GM12865 (cell line): ENCODE data around the gene FXN.

Experiments
- DNase-seq: peaks from one replicate; pipeline ENCODE4 v3.0.0; 2010; ENCODE audit warnings: low read depth
- H3K4me3 ChIP-seq: 2 replicates; pipeline ENCODE4 v1.5.1; 2011; ENCODE audit warnings: mild to moderate bottlenecking, low read depth, low read length, control low read depth
- TF ChIP-seq, protein P1 (sequence below): IDR thresholded peaks from 2 replicates; pipeline ENCODE4 v1.5.1; 2011; ENCODE audit warnings: low read length, control low read depth, low read depth, inconsistent platforms; ENCODE audit not compliant: insufficient read depth; ENCODE audit errors: missing control alignments

The FXN gene

DNA sequence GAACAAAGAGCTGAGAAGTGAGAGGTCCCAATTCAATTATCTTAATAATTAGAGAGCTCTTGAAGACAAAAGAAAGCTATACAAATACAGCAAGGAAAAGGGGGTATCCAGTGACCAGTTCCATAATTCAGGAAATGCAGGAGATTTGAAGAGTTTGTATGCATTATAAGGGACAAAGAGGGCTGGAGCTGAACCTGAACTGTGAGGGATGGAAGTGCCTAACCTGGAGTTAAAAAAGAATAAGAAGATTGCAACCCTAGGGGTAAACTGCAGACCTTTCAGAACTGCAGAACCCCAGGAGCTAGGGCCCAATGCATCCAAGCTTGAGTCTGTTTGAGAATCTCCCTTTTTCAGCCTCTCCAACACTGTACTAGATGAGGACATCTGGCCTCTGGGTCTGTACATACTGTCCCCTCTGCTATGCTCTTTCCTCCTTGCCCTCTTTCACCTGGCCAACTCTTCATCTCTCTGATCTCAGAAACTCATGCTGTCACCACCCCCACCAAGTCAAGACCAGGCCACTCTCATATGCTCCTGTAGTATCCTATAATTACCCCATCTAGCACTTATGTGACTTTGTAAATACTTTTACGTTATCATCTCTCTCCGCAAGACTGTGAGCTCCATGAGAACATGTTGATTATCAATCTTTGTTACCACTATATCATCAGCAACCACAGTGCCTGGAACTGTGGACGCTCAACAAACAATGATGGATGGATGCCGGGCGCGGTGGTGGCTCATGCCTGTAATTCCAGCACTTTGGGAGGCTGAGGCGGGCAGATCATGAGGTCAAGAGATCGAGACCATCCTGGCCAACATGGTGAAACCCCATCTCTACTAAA, 15.0 kb upstream of the FXN start:
- no peak for DNase-seq
- TF ChIP-seq, protein P1, sequence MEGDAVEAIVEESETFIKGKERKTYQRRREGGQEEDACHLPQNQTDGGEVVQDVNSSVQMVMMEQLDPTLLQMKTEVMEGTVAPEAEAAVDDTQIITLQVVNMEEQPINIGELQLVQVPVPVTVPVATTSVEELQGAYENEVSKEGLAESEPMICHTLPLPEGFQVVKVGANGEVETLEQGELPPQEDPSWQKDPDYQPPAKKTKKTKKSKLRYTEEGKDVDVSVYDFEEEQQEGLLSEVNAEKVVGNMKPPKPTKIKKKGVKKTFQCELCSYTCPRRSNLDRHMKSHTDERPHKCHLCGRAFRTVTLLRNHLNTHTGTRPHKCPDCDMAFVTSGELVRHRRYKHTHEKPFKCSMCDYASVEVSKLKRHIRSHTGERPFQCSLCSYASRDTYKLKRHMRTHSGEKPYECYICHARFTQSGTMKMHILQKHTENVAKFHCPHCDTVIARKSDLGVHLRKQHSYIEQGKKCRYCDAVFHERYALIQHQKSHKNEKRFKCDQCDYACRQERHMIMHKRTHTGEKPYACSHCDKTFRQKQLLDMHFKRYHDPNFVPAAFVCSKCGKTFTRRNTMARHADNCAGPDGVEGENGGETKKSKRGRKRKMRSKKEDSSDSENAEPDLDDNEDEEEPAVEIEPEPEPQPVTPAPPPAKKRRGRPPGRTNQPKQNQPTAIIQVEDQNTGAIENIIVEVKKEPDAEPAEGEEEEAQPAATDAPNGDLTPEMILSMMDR, result no peak
- H3K4me3 ChIP-seq, result no peak overlapping the region

DNA sequence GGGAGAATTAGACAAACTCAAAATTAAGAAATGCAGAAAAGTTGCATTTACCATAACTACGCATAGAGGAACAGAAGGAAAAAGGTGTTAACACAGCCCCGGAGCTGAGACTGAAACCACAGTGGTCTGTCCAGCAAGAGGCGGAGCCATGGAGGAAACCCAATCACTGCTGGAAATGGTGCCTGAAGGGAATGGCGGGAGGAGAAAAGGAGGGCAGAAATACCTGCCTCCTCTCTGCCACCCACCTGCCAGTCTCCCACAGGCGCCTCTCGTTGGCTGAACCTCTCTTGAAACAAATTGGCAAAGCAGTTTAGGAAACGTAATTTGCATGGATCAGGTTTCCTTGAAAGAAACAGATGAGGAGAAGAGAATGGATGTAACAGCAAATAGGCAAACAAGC, 11.9 kb upstream of the FXN start:
- TF ChIP-seq, protein P1, result no peak
- DNase-seq, result no peak
- no peak overlapping the region for H3K4me3 ChIP-seq

DNA sequence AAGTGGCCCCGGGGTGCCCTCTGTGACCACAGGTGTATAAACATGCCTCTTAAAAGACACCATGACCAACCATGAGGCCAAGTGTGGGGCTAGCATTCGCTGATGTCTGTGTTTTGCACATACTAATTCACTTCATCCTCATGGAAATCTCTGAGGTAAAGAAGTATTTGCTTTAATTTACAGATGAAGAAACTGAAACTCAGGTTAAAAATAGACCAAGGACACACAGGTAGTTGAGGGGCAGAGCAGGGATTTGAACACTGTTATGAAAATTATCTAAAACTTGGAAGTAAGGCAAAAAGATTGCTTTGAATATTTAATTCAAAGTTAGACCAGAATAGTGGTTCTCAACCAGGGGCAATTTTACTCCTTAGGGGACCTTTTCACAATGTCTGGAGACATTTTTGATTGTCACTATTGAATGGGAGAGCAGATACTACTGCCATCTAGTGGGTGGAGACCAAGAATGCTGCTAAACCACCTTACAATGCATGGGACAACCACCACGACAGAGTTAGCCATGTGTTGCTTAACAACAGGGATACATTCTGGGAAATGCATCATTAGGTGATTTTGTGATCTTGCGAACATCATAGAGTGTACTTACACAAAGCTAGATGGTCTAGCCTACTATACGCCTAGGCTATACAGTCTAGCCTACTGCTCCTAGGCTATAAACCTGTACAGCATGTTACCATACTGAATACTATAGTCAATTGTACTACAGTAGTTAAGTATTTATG, 8.0 kb upstream of the FXN start:
- TF ChIP-seq, protein P1, result peak; percentile 87
- peak; percentile 78 for DNase-seq
- H3K4me3 ChIP-seq, result no peak overlapping the region

DNA sequence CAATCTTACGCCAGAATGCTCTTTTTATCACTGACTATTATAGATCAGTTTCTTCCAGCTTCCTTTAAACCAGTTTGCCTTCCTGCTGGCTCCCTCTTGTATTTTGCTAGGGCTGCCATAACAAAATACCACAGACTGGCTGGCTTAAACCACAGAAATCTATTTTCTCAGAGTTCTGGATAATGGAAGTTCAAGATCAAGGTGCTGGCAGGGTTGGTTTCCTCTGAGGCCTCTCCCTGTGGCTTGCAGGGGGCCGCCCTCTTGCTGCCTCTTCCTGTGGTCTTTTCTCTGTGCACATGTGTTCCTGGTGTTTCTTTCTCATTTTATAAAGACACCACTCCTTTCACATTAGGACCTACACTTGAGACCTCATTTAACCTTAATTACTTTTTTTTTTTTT, 6.8 kb upstream of the FXN start:
- H3K4me3 ChIP-seq, result no peak overlapping the region
- TF ChIP-seq, protein P1, result no peak
- no peak for DNase-seq

DNA sequence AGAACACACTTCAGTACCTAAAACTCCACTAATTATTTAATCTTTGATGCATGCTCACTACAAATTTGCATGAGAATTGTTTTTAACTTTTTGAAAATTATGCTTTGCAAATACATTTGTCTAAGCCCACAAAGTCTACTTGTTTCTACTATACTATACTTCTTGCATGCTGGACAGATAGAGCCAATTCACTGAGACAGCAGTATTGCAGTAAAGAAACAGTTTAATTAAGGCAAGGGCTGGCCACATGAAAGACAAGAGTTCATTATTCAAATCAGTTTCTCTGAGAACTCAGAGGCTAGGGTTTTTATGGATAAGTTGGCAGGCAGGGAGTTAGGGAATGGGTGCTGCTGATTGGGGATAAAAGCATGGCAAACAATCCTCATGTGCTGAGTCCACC, 6.0 kb upstream of the FXN start:
- no peak for DNase-seq
- TF ChIP-seq, protein P1, result no peak
- H3K4me3 ChIP-seq, result no peak overlapping the region

DNA sequence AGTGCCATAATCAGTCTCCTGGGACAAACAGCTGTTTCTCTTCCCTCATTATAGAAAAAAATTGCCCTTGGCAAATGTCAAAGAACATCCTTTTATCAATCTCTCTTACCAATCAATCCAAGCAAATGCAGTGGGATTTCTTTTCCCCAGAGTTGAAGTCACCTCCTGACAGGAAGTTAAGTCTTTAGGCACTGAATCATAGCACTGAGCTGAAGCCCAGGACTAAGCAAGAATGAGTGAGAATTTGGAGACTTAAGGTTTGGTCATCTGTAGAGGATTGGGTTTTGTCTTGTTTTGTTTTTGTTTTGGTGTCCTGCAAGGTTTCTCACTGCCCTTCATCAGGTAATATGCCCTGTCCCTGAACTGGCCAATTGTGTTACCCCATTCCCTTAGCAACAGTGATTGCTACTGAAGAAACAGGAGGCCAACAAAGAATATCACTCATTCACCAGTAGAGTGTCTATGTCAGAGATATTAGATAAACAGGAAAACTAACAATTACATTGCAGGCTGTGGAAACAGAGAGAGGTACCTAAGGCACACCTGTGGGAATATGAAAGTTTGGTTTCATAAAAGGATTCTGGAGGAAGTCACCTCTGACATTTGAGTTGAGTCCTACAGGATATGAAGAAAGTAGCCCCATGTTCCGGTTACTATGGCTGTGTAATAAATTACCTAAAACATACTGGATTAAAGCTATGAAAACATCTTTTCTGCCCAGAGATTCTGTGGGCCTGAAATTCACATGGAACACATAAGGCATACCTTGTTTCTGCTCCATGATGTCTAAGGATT, 4.5 kb upstream of the FXN start:
- DNase-seq, result no peak
- H3K4me3 ChIP-seq, result no peak overlapping the region
- TF ChIP-seq, protein P1, result no peak
